H1 (cell line): ENCODE results near the gene MCF2L2. TPM values are rescaled to one million over a fixed set of nuclear protein-coding genes. Genes with fewer than 3 reads are reported as not detected.
"Not testable (repeated sequence)": the region's sequence is repeated elsewhere in the genome, so short reads cannot be mapped to it uniquely, and the experiment has no call there.

Experiments
- CTCF ChIA-PET: fragments of 300-600 bp; sonication (Branson Sonifier 250); formaldehyde crosslinking; loops from one replicate; lab custom pipeline; 2021; ENCODE audit not compliant: partially characterized antibody; lab: Charles Lee
- POLR2A ChIA-PET: fragments of 300-600 bp; sonication (Branson Sonifier 250); formaldehyde crosslinking; loops from one replicate; lab custom pipeline; 2021; ENCODE audit warnings: inconsistent platforms; ENCODE audit not compliant: partially characterized antibody; lab: Charles Lee
- DNase-seq, 2 experiments: peaks; one replicate each; pipeline versions ENCODE4 v3.0.0 to v3.0.0-alpha.2; 2010 to 2022; ENCODE audit warnings: low spot score in 2 of 2, low read depth in 1 of 2, mixed read lengths in 1 of 2
- FAIRE-seq: peaks from 2 replicates; lab custom pipeline; 2011; peaks lifted over from hg19 to GRCh38; lab: Jason Lieb, UNC
- H2AFZ ChIP-seq: 2 replicates; pipeline ENCODE4 v1.8.1; 2012; ENCODE audit warnings: low read length, inconsistent platforms
- H2AK5ac ChIP-seq: 2 replicates; pipeline ENCODE4 v1.6.1; 2013; ENCODE audit warnings: low read depth, low read length
- H2BK120ac ChIP-seq: replicated peaks from 2 replicates; pipeline ENCODE3; 2013; ENCODE audit warnings: low read depth, low read length, inconsistent platforms
- H2BK12ac ChIP-seq: 2 replicates; pipeline ENCODE4 v1.6.1; 2013; ENCODE audit warnings: low read depth, low read length
- H2BK15ac ChIP-seq: 2 replicates; pipeline ENCODE4 v1.6.1; 2013; ENCODE audit warnings: low read length
- H2BK20ac ChIP-seq: 2 replicates; pipeline ENCODE4 v1.6.1; 2013; ENCODE audit warnings: low read length
- H2BK5ac ChIP-seq: 2 replicates; pipeline ENCODE4 v1.6.1; 2013; ENCODE audit warnings: low read depth, low read length
- H3K14ac ChIP-seq: 2 replicates; pipeline ENCODE4 v1.6.1; 2013; ENCODE audit warnings: inconsistent platforms; ENCODE audit not compliant: insufficient read length
- H3K18ac ChIP-seq: 2 replicates; pipeline ENCODE4 v1.6.1; 2013; ENCODE audit warnings: low read length; ENCODE audit errors: extremely low read depth
- H3K23ac ChIP-seq: 2 replicates; pipeline ENCODE4 v1.6.1; 2013; ENCODE audit warnings: inconsistent platforms; ENCODE audit not compliant: insufficient read length
- H3K23me2 ChIP-seq: 2 replicates; pipeline ENCODE4 v1.6.1; 2013; ENCODE audit warnings: low read depth, low read length
- H3K27ac ChIP-seq: 2 replicates; pipeline ENCODE4 v1.6.1; 2011; ENCODE audit warnings: low read depth, low read length, inconsistent platforms
- H3K27me3 ChIP-seq, 4 experiments: replicated peaks in 1 of 4; 1 replicate in 1 of 4; 2 replicates in 3 of 4; pipeline versions ENCODE4 v1.6.1 to v1.8.1; 2011 to 2013; ENCODE audit warnings: low read length in 3 of 4, mild to moderate bottlenecking in 3 of 4, inconsistent platforms in 2 of 4, mixed read lengths in 2 of 4, moderate library complexity in 1 of 4; ENCODE audit not compliant: control insufficient read depth in 3 of 4, insufficient read depth in 3 of 4; ENCODE audit errors: extremely low read depth in 1 of 4
- H3K36me3 ChIP-seq, 4 experiments: 2 replicates each; pipeline versions ENCODE4 v1.6.1 to v1.8.1; 2011 to 2013; ENCODE audit warnings: mild to moderate bottlenecking in 4 of 4, low read length in 3 of 4, moderate library complexity in 2 of 4, control low read depth in 1 of 4, inconsistent platforms in 1 of 4; ENCODE audit not compliant: insufficient read depth in 4 of 4, control insufficient read depth in 2 of 4
- H3K4ac ChIP-seq: replicated peaks from 2 replicates; pipeline ENCODE3; 2013; ENCODE audit warnings: low read length, low read depth, mixed read lengths, inconsistent platforms; ENCODE audit not compliant: insufficient read length
- H3K4me1 ChIP-seq, 4 experiments: replicated peaks in 1 of 4; 1 replicate in 1 of 4; 2 replicates in 3 of 4; pipeline versions ENCODE4 v1.6.1 to v1.8.1; 2011 to 2013; ENCODE audit warnings: low read length in 3 of 4, inconsistent platforms in 2 of 4, mixed read lengths in 1 of 4; ENCODE audit not compliant: insufficient read depth in 4 of 4, control insufficient read depth in 3 of 4
- H3K4me2 ChIP-seq, 2 experiments: 2 replicates each; pipeline versions ENCODE4 v1.6.1 to v1.8.1; 2011 to 2013; ENCODE audit warnings: low read depth in 2 of 2, low read length in 2 of 2, control low read depth in 1 of 2, inconsistent platforms in 1 of 2, mild to moderate bottlenecking in 1 of 2; ENCODE audit not compliant: insufficient read depth in 1 of 2
- H3K4me3 ChIP-seq, 4 experiments: fragments of 200-600, 300-600 bp in 1 of 4; sonication (generic), shearing (Covaris generic), sonication (Bioruptor Twin) in 1 of 4; 2 replicates each; pipeline versions ENCODE4 v1.5.1 to v1.8.1; 2011 to 2016; ENCODE audit warnings: low read length in 4 of 4, low read depth in 3 of 4, control low read depth in 2 of 4, inconsistent platforms in 2 of 4, mild to moderate bottlenecking in 2 of 4, mixed read lengths in 1 of 4, moderate library complexity in 1 of 4; ENCODE audit not compliant: insufficient read depth in 2 of 4; ENCODE audit errors: extremely low read depth in 1 of 4
- H3K56ac ChIP-seq: replicated peaks from 2 replicates; pipeline ENCODE3; 2013; ENCODE audit warnings: low read depth, mild to moderate bottlenecking, mixed read lengths, low read length, inconsistent platforms; ENCODE audit not compliant: insufficient read length
- H3K79me1 ChIP-seq: 2 replicates; pipeline ENCODE4 v1.6.1; 2013; ENCODE audit warnings: low read depth, low read length, control low read depth
- H3K79me2 ChIP-seq, 2 experiments: 2 replicates each; pipeline versions ENCODE4 v1.6.1 to v1.8.1; 2012 to 2013; ENCODE audit warnings: low read length in 2 of 2, mild to moderate bottlenecking in 2 of 2, inconsistent platforms in 1 of 2; ENCODE audit not compliant: insufficient read depth in 2 of 2, control insufficient read depth in 1 of 2
- H3K9ac ChIP-seq, 4 experiments: replicated peaks in 1 of 4; 1 replicate in 1 of 4; 2 replicates in 3 of 4; pipeline versions ENCODE4 v1.6.1 to v1.8.1; 2011 to 2013; ENCODE audit warnings: low read depth in 3 of 4, low read length in 3 of 4, control low read depth in 2 of 4, mild to moderate bottlenecking in 2 of 4, moderate library complexity in 2 of 4, inconsistent platforms in 1 of 4; ENCODE audit errors: extremely low read depth in 1 of 4
- H3K9me3 ChIP-seq, 2 experiments: 2 replicates each; pipeline versions ENCODE4 v1.6.1 to v1.8.1; 2012 to 2013; ENCODE audit warnings: mild to moderate bottlenecking in 2 of 2, moderate library complexity in 2 of 2, control low read depth in 1 of 2, inconsistent platforms in 1 of 2, low read depth in 1 of 2, low read length in 1 of 2, mixed read lengths in 1 of 2; ENCODE audit not compliant: insufficient read depth in 2 of 2
- H4K20me1 ChIP-seq, 2 experiments: replicated peaks in 1 of 2; 2 replicates each; pipeline versions ENCODE3 to v1.8.1; 2011 to 2013; ENCODE audit warnings: inconsistent platforms in 2 of 2, low read length in 2 of 2, mild to moderate bottlenecking in 1 of 2; ENCODE audit not compliant: insufficient read depth in 2 of 2, control insufficient read depth in 1 of 2
- H4K5ac ChIP-seq: 2 replicates; pipeline ENCODE4 v1.6.1; 2013; ENCODE audit warnings: low read length, low read depth, mixed read lengths, inconsistent platforms; ENCODE audit not compliant: insufficient read length
- H4K8ac ChIP-seq: 2 replicates; pipeline ENCODE4 v1.8.0; 2013; ENCODE audit warnings: mild to moderate bottlenecking, moderate library complexity, low read length, inconsistent platforms; ENCODE audit not compliant: insufficient read depth; ENCODE audit errors: extremely low read depth
- H4K91ac ChIP-seq: replicated peaks from 2 replicates; pipeline ENCODE3; 2013; ENCODE audit warnings: low read length, mixed read lengths, inconsistent platforms; ENCODE audit not compliant: insufficient read length
- RNF2 ChIP-seq: fragments of 200-900, 300-1000 bp; sonication (generic); IDR thresholded peaks from 2 replicates; pipeline ENCODE4 v1.7.1; 2016; ENCODE audit warnings: borderline replicate concordance, low read depth, mild to moderate bottlenecking, antibody characterized with exemption, low read length; ENCODE audit not compliant: poor library complexity, severe bottlenecking; ENCODE audit errors: missing control alignments
- SAP30 ChIP-seq: fragments of 300-600 bp; sonication (generic); IDR thresholded peaks from 2 replicates; pipeline ENCODE4 v1.7.1; 2012; ENCODE audit warnings: low read length, moderate library complexity, mild to moderate bottlenecking, inconsistent platforms; ENCODE audit not compliant: insufficient read depth, insufficient replicate concordance
- WGBS, 2 experiments: shearing (Covaris generic) in 1 of 2; methylation state at CpG; one replicate each; pipeline versions ENCODE4 v1.1.6 to v1.1.7; 2013 to 2015; ENCODE audit warnings: low lambda C conversion rate in 2 of 2, mixed read lengths in 2 of 2, inconsistent platforms in 1 of 2, low coverage in 1 of 2, missing lambda C conversion rate in 1 of 2; ENCODE audit not compliant: insufficient replicate concordance in 2 of 2, insufficient coverage in 1 of 2, insufficient read length in 1 of 2; ENCODE audit errors: extremely low coverage in 1 of 2, missing lambda C conversion rate in 1 of 2; 5-methylcytosine and 5-hydroxymethylcytosine counted together
- polyA plus RNA-seq, 7 experiments: library from polyadenylated mRNA; depleted of rRNA in 3 of 7; stranded (reverse) in 5 of 7; unstranded in 2 of 7; fragments of >200 nt in 5 of 7; fragments of 200-250 nt in 2 of 7; gene quantifications; 1 replicate in 5 of 7; 2 replicates in 1 of 7; 4 replicates in 1 of 7; pipeline versions ENCODE4 v1.2.1 to v1.2.3, GENCODE V29; 2011 to 2013; ENCODE audit warnings: missing spikeins in 2 of 7, mixed read lengths in 2 of 7
- total RNA-seq: library from RNA; stranded (reverse); fragmentation: NEBNext Ultra II Directional; extraction: Animal tissue kit (Norgen Biotek cat#: 25700); gene quantifications from 2 replicates; pipeline ENCODE4 v1.2.1, GENCODE V29; 2021
- TF ChIP-seq, protein P1 (sequence below): IDR thresholded peaks from 2 replicates; pipeline ENCODE4 v1.6.1; 2012; ENCODE audit warnings: inconsistent platforms

Gene MCF2L2
- total and polyA plus RNA-seq, 2 of the 8 experiments (the other 6 are each of a cell fraction or from before 2014, with no cell fraction given) = 4.1 to 13.7 TPM

DNA sequence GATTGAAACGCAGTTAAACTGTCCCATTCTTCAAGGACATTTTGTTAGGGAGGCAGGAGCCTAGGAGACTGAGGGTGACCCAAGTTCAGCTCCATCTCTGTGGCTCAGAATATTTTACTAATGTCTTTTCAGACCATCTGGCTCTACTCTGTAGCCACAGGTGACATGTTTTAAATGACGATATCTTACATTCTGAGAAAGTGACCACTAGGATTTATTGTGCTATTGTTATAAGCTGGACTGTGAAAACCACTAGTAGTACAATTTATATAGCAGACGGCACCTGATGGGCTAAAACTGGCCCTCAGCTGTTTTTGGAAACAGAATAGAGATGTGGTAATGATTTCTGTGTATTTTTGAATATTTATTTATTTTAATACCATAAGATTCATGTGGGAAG is 55.5 kb downstream of the MCF2L2 start (continued):
- TF ChIP-seq SAP30 (no peak), RNF2 (no peak)
- TF ChIP-seq, protein P1, sequence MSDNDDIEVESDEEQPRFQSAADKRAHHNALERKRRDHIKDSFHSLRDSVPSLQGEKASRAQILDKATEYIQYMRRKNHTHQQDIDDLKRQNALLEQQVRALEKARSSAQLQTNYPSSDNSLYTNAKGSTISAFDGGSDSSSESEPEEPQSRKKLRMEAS = no peak

GRCh38 chr3:183371600-183371968 is 56.8 kb downstream of the MCF2L2 start:
- H2BK120ac ChIP-seq, H3K14ac ChIP-seq, H3K9ac ChIP-seq, H2AK5ac ChIP-seq, H3K56ac ChIP-seq, H4K5ac ChIP-seq, H3K79me1 ChIP-seq, POLR2A ChIA-PET, H3K23ac ChIP-seq, H3K27me3 ChIP-seq, H3K23me2 ChIP-seq, H4K20me1 ChIP-seq, H2BK5ac ChIP-seq, H3K27ac ChIP-seq, H3K18ac ChIP-seq, H3K4ac ChIP-seq, H2BK12ac ChIP-seq, H2AFZ ChIP-seq, H3K9me3 ChIP-seq, H3K4me3 ChIP-seq, H3K4me2 ChIP-seq, H3K79me2 ChIP-seq, H4K91ac ChIP-seq, FAIRE-seq, H3K4me1 ChIP-seq, DNase-seq, H4K8ac ChIP-seq, H2BK15ac ChIP-seq, H3K36me3 ChIP-seq, H2BK20ac ChIP-seq: not testable (repeated sequence)
- CTCF ChIA-PET = interaction anchor here (1.4 kb wide), 1 partner anchor 106 kb away, joined by 3 read pairs; no protein-coding TSS in a partner anchor
- WGBS, 2 experiments = 88% methylated on average over 5 of the region's 5 CpGs; no CpG with 5 or more reads in 1 of the 2 experiments
